Astrocyte (in vitro differentiated cells and primary cell): ENCODE data around the gene USP34. TPM values are rescaled to one million over a fixed set of nuclear protein-coding genes. Genes with fewer than 3 reads are reported as not detected.

Experiments used
- DNase-seq: peaks from one replicate; pipeline ENCODE4 v3.0.0-alpha.2; 2010; ENCODE audit warnings: low read depth
- FAIRE-seq: peaks from 2 replicates; lab custom pipeline; 2011; peaks lifted over from hg19 to GRCh38; lab: Jason Lieb, UNC
- H2AFZ ChIP-seq: 2 replicates; pipeline ENCODE4 v1.6.0; 2012; ENCODE audit warnings: low read depth, low read length, inconsistent platforms
- H3K27ac ChIP-seq: 2 replicates; pipeline ENCODE4 v1.5.1; 2011; ENCODE audit warnings: low read depth, low read length, inconsistent platforms
- H3K27me3 ChIP-seq: 2 replicates; pipeline ENCODE4 v1.6.0; 2011; ENCODE audit warnings: low read length, inconsistent platforms; ENCODE audit not compliant: insufficient read depth
- H3K36me3 ChIP-seq: 2 replicates; pipeline ENCODE4 v1.5.1; 2011; ENCODE audit warnings: low read length, inconsistent platforms; ENCODE audit not compliant: insufficient read depth
- H3K4me1 ChIP-seq: 2 replicates; pipeline ENCODE4 v1.5.1; 2011; ENCODE audit warnings: low read length, inconsistent platforms; ENCODE audit not compliant: insufficient read depth
- H3K4me2 ChIP-seq: 2 replicates; pipeline ENCODE4 v1.6.0; 2012; ENCODE audit warnings: low read length, inconsistent platforms
- H3K4me3 ChIP-seq: 2 replicates; pipeline ENCODE4 v1.5.1; 2011; ENCODE audit warnings: low read depth, mild to moderate bottlenecking, low read length, inconsistent platforms; ENCODE audit not compliant: insufficient read depth
- H3K79me2 ChIP-seq: 2 replicates; pipeline ENCODE4 v1.6.0; 2012; ENCODE audit warnings: mild to moderate bottlenecking, low read length, inconsistent platforms; ENCODE audit not compliant: insufficient read depth
- H3K9ac ChIP-seq: 2 replicates; pipeline ENCODE4 v1.6.0; 2012; ENCODE audit warnings: mild to moderate bottlenecking, low read length, inconsistent platforms
- H3K9me3 ChIP-seq: 2 replicates; pipeline ENCODE4 v1.5.1; 2012; ENCODE audit warnings: low read depth, mild to moderate bottlenecking, low read length, inconsistent platforms; ENCODE audit not compliant: insufficient read depth
- H4K20me1 ChIP-seq: 2 replicates; pipeline ENCODE4 v1.6.0; 2012; ENCODE audit warnings: low read length, inconsistent platforms; ENCODE audit not compliant: insufficient read depth
- H3K27ac Mint-ChIP-seq: one replicate; pipeline ENCODE4 v1.8.0; 2021; ENCODE audit warnings: mild to moderate bottlenecking, mixed read lengths; ENCODE audit not compliant: unreplicated experiment
- H3K27me3 Mint-ChIP-seq: one replicate; pipeline ENCODE4 v1.8.0; 2021; ENCODE audit warnings: low read depth, mixed read lengths; ENCODE audit not compliant: unreplicated experiment
- H3K36me3 Mint-ChIP-seq: one replicate; pipeline ENCODE4 v1.8.0; 2021; ENCODE audit warnings: low read depth, mixed read lengths; ENCODE audit not compliant: unreplicated experiment
- H3K4me1 Mint-ChIP-seq: one replicate; pipeline ENCODE4 v1.8.0; 2021; ENCODE audit warnings: low read depth, mixed read lengths; ENCODE audit not compliant: unreplicated experiment
- H3K4me3 Mint-ChIP-seq: one replicate; pipeline ENCODE4 v1.8.0; 2021; ENCODE audit warnings: mild to moderate bottlenecking, moderate library complexity, mixed read lengths; ENCODE audit not compliant: unreplicated experiment
- H3K9me3 Mint-ChIP-seq: one replicate; pipeline ENCODE4 v1.8.0; 2021; ENCODE audit warnings: mild to moderate bottlenecking, mixed read lengths; ENCODE audit not compliant: unreplicated experiment
- CTCF ChIP-seq: IDR thresholded peaks from 2 replicates; pipeline ENCODE4 v1.5.1; 2011; ENCODE audit warnings: low read depth, mild to moderate bottlenecking, inconsistent platforms, low read length, moderate library complexity; ENCODE audit not compliant: insufficient read depth
- EZH2 ChIP-seq: IDR thresholded peaks from 2 replicates; pipeline ENCODE4 v1.6.1; 2012; ENCODE audit warnings: mild to moderate bottlenecking, low read length, inconsistent platforms; ENCODE audit not compliant: insufficient read depth
- total RNA-seq: library from RNA; stranded (reverse); gene quantifications from 2 replicates; pipeline ENCODE4 v1.2.1, GENCODE V29; 2021

Gene USP34
- total RNA-seq, 1 donor from 2014 or later: 99.9 TPM

DNA sequence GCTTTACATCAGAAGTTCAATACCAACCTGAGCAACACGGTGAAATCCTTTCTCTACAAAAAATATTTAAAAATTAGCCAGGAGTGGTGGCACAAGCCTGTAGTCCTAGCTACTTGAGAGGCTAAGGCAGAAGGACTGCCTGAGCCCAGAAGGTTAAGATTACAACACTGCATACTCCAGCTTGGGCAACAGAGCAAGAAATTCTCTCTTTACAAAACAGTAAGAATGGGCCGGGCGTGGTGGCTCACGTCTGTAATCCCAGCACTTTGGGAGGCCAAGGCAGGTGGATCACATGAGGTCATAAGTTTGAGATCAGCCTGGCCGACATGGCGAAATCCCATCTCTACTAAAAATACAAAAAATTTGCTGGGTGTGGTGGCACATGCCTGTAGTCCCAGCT lies 113.2 kb downstream of the USP34 start:
- H3K36me3 ChIP-seq: no peaks in the 10 kb centered on the region
- Mint-ChIP-seq H3K27me3 (no peaks in the 10 kb centered on the region), H3K9me3 (no peaks in the 10 kb centered on the region), H3K4me3 (no peak overlapping the region), H3K27ac (no peak overlapping the region), H3K36me3 (peaks cover 7% of the 10 kb centered on the region), H3K4me1 (peaks cover 16% of the 10 kb centered on the region)
- H3K9me3 ChIP-seq: no peaks in the 10 kb centered on the region
- no peaks in the 10 kb centered on the region for H3K4me1 ChIP-seq
- H3K79me2 ChIP-seq: peaks cover 86% of the 10 kb centered on the region
- H3K27ac ChIP-seq: no peak overlapping the region
- no peak overlapping the region for H3K4me2 ChIP-seq
- no peak overlapping the region for H3K9ac ChIP-seq
- H3K27me3 ChIP-seq: no peaks in the 10 kb centered on the region
- H4K20me1 ChIP-seq: peaks cover 48% of the 10 kb centered on the region
- H3K4me3 ChIP-seq: no peak overlapping the region
- TF ChIP-seq EZH2: no peak
- TF ChIP-seq CTCF: no peak
- no peak overlapping the region for H2AFZ ChIP-seq
- FAIRE-seq (no peak), DNase-seq (no peak)

- Histone ChIP-seq H3K4me1 (no peaks in the 10 kb centered on the region), H2AFZ (no peak overlapping the region), H3K9me3 (no peaks in the 10 kb centered on the region), H3K4me3 (no peak overlapping the region), H3K79me2 (peaks cover 83% of the 10 kb centered on the region), H3K27me3 (no peaks in the 10 kb centered on the region), H3K36me3 (no peaks in the 10 kb centered on the region), H3K4me2 (no peak overlapping the region), H3K27ac (no peak overlapping the region), H3K9ac (no peak overlapping the region), H4K20me1 (peaks cover 47% of the 10 kb centered on the region)
- Mint-ChIP-seq H3K9me3 (no peaks in the 10 kb centered on the region), H3K27ac (peak overlapping the region; percentile 12), H3K27me3 (no peaks in the 10 kb centered on the region), H3K4me1 (peaks cover 16% of the 10 kb centered on the region), H3K36me3 (peaks cover 7% of the 10 kb centered on the region), H3K4me3 (no peak overlapping the region)
- no peak for FAIRE-seq
- DNase-seq: peak; percentile 72
- TF ChIP-seq CTCF: no peak
- no peak for TF ChIP-seq EZH2
These were observed 113.9 kb downstream of the USP34 start for GRCh38 chr2:61356958-61357350.

DNA sequence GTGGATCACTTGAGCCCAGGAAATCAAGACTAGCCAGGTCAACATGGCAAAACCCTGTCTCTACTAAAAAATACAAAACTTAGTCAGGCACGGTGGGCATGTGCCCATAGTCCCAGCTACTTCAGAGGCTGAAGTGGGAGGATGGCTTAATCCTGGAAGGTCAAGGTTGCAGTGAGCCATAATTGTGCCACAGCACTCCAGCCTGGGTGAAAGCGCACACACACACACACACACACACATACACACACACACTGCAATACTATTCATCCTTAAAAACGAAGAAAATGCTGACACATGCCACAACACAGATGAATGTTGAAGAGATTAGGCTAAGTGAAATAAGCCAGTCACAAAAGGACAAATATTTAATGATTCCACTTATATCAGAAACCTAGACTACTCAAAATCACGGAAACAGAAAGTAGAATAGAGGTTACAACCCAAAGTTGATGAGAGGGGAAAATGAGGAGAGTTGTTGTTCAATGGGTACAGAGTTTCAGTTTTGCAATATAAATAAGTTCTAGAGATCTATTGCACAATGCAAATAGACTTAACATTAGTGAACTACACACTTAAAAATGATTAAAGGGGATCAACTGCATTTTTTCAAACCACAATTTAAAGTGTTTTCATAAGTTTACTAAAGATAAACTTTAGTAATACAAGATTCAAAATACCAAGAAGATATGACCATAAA lies 114.5 kb downstream of the USP34 start:
- Histone ChIP-seq H3K4me2 (no peak overlapping the region), H3K79me2 (peaks cover 79% of the 10 kb centered on the region)

More for the DNA sequence above, 114.5 kb downstream of the USP34 start:
- no peak for FAIRE-seq
- no peaks in the 10 kb centered on the region for H3K9me3 ChIP-seq
- H3K9me3 Mint-ChIP-seq: no peaks in the 10 kb centered on the region
- no peaks in the 10 kb centered on the region for H3K4me1 ChIP-seq
- H3K27me3 Mint-ChIP-seq: no peaks in the 10 kb centered on the region
- H4K20me1 ChIP-seq: peaks cover 44% of the 10 kb centered on the region
- DNase-seq: peak; percentile 16
- no peak overlapping the region for H2AFZ ChIP-seq
- peaks cover 5% of the 10 kb centered on the region for H3K36me3 Mint-ChIP-seq
- no peak overlapping the region for H3K4me3 ChIP-seq
- no peak overlapping the region for H3K27ac Mint-ChIP-seq
- no peaks in the 10 kb centered on the region for H3K36me3 ChIP-seq
- peaks cover 16% of the 10 kb centered on the region for H3K4me1 Mint-ChIP-seq
- no peak overlapping the region for H3K27ac ChIP-seq
- H3K9ac ChIP-seq: no peak overlapping the region
- H3K4me3 Mint-ChIP-seq: no peak overlapping the region
- no peak for TF ChIP-seq EZH2
- TF ChIP-seq CTCF: no peak
- no peaks in the 10 kb centered on the region for H3K27me3 ChIP-seq
